ENCODE data around the gene COLEC12.

DNA sequence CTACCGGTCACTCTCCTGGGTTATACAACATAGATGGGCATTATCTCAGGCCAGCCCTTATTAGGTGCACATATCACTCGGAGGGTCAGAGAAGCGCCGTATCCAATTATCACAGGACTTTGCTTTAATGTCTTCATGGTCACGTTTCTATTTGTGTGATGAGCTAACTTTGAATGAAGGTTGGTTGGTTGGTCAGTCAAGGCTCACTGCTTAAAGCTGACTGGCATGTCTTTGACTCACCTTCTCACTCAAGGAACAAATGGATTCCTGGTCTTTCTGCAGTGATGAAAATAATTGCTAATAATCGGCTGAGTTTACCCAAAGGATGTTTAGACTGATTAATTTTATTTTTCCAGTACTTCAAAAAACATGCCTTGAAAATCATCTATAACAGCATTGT lies 39.7 kb downstream of the COLEC12 start:
- no peak for TF ChIP-seq POLR2A (IDR thresholded peaks at IDR 0.05; ENCODE audit: low read length)
- TF ChIP-seq GATA1 (IDR thresholded peaks at IDR 0.05; ENCODE audit: low read depth, low read length) = no peak
